Measurements from ENCODE around the gene CDT1.
"Not testable (repeated sequence)": the region's sequence is repeated elsewhere in the genome, so short reads cannot be mapped to it uniquely, and the experiment has no call there.

The CDT1 gene

DNA sequence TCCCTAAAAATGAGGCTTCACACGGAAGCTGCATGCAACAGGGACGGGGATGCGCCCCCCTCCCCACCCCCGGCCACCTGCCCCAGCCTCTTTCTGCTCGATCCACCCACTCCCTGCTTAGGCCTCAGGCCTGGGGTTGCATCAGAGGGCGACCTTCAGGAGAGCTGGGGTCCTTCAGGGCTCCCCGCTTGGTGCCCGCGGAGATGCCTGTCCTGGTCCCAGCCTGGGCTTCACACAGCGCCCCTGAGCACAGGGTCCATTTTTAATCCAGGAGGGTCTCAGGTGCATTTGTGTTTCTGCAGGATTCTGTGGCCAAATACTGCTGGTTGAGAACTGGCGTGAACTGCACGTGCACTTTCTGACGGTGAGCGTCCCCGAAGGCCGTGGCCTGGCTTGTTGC, 15.5 kb downstream of the CDT1 start:
- H3K4me3 ChIP-seq (ENCODE audit: low read length) = no peak overlapping the region
- TF ChIP-seq CTCF (IDR thresholded peaks at IDR 0.05; ENCODE audit: insufficient read depth, low read depth, low read length, missing control alignments) = no peak
- no peak for DNase-seq (ENCODE audit: low read depth)

GRCh38 chr16:88820385-88821025, 16.9 kb downstream of the CDT1 start:
- DNase-seq (ENCODE audit: low read depth) = no peak
- no peak overlapping the region for H3K4me3 ChIP-seq (ENCODE audit: low read length)
- TF ChIP-seq CTCF (IDR thresholded peaks at IDR 0.05; ENCODE audit: insufficient read depth, low read depth, low read length, missing control alignments) = no peak

DNA sequence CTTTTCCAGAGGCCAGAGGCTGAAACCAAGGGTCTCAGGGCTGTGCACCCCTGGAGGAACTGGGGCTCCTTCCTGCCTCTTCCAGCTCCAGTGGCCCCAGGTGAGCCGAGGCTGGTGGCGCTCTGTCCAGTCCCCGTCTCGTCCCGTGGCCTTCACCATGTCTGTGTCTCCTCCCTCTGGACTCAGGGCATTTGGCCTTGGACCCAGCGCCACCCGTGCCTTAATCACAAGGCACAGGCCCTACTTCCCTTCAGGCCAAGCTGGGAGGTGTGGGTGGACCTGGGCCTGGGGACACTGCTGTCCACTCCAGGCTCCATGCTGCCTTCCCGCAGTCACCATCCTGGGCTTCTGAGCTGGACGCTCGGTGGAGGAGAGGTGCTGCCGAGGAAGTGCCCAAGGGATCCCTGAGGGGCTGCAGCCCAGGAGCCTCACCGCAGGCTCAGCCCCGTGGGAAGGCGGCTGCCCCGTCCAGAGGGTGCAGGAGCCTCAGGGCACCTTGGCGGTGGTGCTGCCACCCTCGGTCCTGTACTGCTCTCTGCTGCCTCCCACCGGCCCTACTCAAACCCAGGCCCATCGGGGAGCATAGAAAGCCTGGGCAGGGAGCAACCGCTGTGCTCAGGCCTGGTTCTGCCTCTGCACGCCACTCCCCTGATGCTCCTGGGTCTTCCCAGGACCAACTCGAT, 17.7 kb downstream of the CDT1 start:
- no peak overlapping the region for H3K4me3 ChIP-seq (ENCODE audit: low read length)
- TF ChIP-seq CTCF (IDR thresholded peaks at IDR 0.05; ENCODE audit: insufficient read depth, low read depth, low read length, missing control alignments) = no peak
- DNase-seq (ENCODE audit: low read depth) = no peak

DNA sequence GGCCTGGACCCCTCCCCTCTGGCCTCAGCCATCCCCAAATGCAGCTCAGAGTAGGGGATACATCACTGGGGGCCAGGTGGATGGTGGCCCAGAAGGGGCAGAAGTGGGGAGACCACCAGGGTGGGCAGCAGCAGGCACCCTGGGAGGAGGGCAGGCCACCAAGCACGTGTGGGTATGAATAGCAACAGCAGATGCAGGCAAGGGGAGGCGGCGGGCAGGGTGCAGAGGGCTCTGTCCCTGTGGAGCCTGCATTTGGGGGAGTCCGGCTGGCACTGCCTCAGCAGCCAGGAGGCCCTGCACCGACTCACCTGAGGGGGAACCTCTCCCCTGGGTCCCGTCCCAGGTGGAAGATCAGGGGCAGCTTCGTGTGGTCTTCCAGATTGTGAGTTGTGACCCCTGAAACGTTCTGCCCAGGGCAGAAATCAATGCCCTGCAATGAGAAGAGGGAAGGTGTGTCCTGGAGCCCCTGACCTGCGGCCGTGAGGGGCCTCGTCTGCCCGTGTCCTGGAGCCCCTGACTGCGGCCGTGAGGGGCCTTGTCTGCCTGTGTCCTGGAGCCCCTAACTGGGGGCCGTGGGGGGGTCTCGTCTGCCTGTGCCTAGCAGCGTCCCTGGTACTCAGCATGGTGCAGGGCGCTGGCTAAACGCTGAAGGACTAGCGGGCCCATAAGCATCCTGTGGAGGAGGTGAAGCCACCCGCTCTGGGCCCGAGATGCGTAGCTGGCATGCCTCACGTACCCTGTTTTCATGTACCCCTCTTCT, 18.9 kb downstream of the CDT1 start:
- H3K4me3 ChIP-seq (ENCODE audit: low read length) = no peak overlapping the region
- DNase-seq (ENCODE audit: low read depth) = no peak
- TF ChIP-seq CTCF (IDR thresholded peaks at IDR 0.05; ENCODE audit: insufficient read depth, low read depth, low read length, missing control alignments) = no peak

DNA sequence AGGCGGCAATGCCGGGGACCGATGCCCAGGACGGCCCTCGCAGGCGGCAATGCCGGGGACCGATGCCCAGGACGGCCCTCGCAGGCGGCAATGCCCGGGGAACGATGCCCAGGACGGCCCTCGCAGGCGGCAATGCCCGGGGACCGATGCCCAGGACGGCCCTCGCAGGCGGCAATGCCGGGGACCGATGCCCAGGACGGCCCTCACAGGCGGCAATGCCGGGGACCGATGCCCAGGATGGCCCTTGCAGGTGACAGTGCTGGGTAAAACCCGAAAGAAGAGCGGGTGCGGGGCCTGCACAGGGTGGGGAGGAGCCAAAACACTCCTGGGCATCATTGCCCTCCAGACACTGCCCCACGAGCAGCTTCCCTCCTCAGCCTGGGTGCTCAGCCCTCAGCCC, 20.1 kb downstream of the CDT1 start:
- not testable (repeated sequence) for DNase-seq (ENCODE audit: low read depth); H3K4me3 ChIP-seq (ENCODE audit: low read length)

GRCh38 chr16:88824256-88825077, 20.9 kb downstream of the CDT1 start:
- no peak overlapping the region for H3K4me3 ChIP-seq (ENCODE audit: low read length)
- TF ChIP-seq CTCF (IDR thresholded peaks at IDR 0.05; ENCODE audit: insufficient read depth, low read depth, low read length, missing control alignments) = no peak
- DNase-seq (ENCODE audit: low read depth) = no peak

GRCh38 chr16:88825146-88825545, 21.6 kb downstream of the CDT1 start:
- H3K4me3 ChIP-seq (ENCODE audit: low read length) = no peak overlapping the region
- no peak for DNase-seq (ENCODE audit: low read depth)
- TF ChIP-seq CTCF (IDR thresholded peaks at IDR 0.05; ENCODE audit: insufficient read depth, low read depth, low read length, missing control alignments) = no peak

All from epithelial cell of esophagus (primary cell).